ENCODE data around the gene NFE2L1.

The NFE2L1 gene

DNA sequence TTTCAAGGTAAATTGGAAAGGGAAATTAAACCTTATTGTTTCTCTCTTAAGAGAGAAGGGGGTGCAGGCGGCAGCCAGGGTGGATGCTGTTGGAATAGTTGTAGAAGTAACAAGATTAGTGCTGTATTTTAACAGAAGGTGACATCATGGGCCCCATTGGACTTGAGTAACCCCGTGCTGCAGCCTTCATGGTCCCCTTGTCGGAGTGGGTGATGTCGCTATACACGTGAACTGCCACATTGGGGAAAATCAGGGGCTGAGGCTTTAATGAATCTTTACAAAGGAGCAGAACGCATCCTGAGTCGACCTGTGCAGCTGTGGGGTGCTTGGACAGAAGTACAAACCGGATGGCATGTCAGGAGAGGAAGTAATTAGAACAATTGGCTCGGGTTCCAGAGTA lies 62.6 kb downstream of the NFE2L1 start:
- no peak for DNase-seq (ENCODE audit: low read depth)
